Measurements from ENCODE around the gene TRIOBP.

Gene TRIOBP

GRCh38 chr22:37664249-37665101 lies 32.4 kb upstream of the TRIOBP start:
- no peak for DNase-seq

GRCh38 chr22:37665487-37665886 lies 31.4 kb upstream of the TRIOBP start:
- DNase-seq, result no peak

DNA sequence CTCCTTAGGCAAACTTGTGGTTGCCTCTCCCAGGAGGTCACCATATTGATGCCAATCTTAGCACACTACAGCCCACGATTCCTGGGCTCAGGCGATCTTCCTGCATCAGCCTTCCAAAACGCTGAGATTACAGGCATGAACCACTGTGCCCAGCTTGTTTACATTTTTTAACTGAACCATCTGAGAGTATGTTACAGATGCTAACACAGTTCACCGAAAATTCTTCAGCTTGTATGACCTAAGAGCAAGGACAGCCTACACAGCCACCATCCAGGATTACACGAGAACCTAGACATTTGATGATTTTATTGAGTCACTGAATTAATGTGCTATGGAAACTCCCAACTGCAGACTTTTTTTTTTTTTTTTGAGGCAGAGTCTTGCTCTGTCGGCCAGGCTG lies 27.3 kb upstream of the TRIOBP start:
- DNase-seq, result no peak

DNA sequence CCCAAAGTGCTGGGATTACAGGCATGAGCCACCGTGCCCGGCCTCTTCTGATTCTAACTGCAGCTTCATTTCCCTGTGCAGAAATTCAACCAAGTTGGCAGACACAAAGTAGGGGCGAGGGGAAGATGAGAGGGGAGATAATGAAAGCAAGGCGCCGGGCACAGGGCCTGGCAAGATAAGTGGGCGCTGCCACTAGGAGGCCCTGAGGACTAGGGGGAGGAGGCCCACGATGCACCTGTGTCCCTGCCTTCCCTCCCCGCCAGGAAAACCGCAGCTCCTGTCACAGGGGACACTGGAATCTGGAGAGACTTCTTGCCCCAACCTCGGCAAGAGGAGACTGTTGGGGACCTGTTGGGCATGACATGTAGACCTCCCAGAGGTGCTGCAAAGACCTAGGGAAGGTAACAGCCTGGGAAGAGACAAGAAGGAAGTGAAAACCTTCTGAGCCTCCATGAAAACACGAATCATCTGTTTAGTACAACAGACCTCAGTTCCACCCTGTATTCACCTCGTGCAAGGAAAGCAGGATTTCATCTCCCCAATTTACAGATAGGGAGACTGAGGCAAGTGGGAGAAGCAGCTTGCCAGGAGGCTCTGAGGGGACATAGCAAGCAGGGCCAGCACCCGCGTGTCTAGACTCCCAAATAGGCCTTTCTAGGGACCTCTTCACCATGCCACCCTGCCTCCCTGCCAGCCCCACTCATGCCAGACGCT lies 24.5 kb upstream of the TRIOBP start:
- no peak for DNase-seq

- no peak for DNase-seq
Observed at GRCh38 chr22:37672920-37673455, 23.9 kb upstream of the TRIOBP start.

GRCh38 chr22:37674248-37674647 lies 22.6 kb upstream of the TRIOBP start:
- no peak for DNase-seq

DNA sequence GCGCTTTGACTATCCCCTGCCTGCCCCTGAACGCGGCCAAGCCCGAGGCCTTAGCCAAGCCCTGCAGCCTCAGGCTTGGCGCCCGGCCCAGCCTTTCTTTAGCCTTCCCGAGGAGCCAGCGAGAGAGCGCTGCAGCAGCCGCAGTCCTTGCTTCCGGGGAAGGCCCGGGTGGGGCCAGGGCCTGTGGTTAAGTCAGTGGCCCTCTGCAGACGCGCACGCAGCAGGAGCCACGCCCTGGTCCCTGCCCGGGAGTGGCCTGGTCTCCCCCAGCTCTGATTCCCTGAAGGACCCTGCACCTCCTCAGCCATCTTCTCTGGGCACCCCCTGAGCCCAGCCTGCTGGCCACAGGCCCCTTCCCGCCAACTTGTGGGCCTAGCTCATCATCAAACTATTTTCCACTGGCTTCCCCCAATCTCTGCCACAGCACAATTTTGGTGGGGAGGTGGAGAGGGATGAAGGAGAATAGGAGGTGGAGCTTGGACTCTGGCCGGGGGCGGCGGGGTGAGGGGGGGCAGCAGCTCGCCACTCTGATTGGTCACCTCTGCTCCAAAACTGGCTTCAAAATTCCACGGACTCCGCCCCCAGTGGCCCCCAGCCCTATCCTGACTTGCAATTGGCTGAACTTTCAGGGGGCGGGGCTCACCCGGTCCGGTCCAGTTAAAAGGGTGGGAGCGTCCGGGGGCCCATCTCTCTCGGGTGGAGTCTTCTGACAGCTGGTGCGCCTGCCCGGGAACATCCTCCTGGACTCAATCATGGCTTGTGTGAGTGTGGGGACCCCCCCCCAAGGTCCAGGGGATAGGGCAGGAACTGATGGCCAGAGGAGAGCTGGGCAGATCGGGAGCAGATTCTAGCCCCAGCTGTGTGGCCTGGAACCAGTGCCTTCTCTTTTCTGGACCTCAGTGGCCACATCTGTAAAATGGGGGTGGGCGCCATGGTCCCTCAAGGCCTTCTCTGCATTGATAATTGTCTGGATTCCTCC lies 21.6 kb upstream of the TRIOBP start, which contains the start of gene LGALS1:
TSS of gene LGALS1 (plus strand) at position 686 of the 979 bp plus-strand sequence. CDS start at position 753, 67 bp downstream.
- peak; percentile 9 for DNase-seq

DNA sequence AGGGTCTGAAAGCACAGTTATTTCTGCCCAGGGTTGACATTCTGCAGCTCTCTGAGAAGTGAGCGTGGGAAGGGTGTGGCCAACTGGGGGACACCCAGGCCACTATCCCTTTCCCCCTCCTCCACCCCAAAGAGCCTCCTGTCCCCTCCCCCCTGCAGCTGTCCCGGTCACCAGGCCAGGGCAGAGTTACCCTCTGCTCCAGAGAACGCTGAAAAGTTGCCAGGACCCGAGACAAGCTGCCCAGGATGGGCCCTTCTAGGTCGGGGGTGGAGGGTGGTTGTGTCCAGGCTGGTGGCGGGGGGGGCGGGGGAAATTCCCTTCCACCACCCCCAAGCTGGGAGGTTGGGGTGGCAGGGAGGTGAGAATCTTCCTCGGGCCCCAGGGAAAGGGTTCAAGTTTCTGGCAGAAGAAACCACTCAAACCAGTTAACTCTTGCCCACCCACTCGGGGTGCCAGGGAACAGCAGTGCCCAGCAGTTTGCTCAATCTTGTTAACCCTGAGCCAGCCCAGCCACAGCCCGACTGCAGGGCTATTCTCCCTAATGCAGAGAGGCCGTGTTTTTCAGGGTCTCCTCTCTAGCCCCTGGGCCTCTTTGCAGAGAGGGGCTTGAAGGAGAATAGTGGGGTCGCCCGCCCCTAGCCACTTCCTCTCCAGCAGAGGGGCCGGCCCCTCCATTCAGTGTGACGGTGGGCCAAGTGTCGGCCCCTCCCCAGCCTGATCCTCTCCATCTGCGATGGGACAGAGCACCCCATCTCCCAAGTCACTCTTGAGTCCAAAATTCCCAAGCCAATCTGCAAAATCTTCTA lies 20.7 kb upstream of the TRIOBP start:
- no peak for DNase-seq

- DNase-seq, result no peak
Observed at GRCh38 chr22:37676736-37677492, 19.9 kb upstream of the TRIOBP start.

GRCh38 chr22:37677493-37677974 lies 19.3 kb upstream of the TRIOBP start:
- DNase-seq, result no peak

- no peak for DNase-seq
Observed at GRCh38 chr22:37678372-37678771, 18.5 kb upstream of the TRIOBP start.

DNA sequence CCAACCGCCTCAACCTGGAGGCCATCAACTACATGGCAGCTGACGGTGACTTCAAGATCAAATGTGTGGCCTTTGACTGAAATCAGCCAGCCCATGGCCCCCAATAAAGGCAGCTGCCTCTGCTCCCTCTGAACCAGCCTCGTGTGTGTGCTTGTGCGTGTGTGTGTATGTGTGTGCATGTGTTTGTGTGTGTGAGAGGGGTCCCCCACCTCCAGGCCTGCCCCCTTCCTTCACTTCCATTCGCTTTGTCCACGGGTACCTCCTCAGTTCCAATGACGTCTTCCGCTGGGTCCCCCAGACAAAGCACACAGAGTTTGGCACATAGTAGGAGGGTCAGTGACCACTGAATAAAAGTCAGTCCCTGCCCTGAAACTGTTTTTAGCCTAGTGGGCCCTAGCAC lies 17.2 kb upstream of the TRIOBP start:
- no peak for DNase-seq

DNA sequence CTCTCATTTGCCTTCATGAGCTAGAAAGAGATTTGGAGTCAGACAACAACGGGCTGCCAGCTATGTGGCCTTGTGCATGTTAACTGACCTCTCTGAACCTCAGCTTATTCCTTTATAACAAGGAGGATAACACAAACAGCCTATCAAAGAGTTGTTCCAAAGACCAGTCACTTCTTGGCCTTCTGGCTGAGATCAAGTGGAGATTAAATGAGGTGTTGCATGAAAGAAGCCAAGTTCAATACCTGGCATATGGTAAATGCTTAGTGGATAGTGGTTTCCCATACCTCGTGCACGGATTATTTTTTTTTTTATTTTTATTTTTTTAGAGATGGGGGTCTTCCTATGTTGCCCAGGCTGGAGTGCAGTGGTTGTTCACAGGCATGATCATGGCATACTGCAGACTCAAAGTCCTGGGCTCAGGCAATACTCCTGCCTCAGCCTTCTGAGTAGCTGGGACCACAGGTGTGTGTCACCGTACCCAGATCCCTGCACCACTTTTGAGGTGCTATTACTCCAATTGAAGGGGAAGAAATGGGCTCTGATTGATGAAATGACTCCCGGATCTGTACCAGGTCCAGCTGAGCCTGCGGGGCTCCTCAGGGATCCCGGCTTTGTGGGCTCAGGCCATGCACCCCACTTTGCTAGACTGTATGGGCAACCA lies 16.5 kb upstream of the TRIOBP start:
- DNase-seq, result no peak

- no peak for DNase-seq
Observed at GRCh38 chr22:37681001-37681424, 15.8 kb upstream of the TRIOBP start.

GRCh38 chr22:37681556-37682049 lies 15.2 kb upstream of the TRIOBP start:
- peak; percentile 6 for DNase-seq

DNA sequence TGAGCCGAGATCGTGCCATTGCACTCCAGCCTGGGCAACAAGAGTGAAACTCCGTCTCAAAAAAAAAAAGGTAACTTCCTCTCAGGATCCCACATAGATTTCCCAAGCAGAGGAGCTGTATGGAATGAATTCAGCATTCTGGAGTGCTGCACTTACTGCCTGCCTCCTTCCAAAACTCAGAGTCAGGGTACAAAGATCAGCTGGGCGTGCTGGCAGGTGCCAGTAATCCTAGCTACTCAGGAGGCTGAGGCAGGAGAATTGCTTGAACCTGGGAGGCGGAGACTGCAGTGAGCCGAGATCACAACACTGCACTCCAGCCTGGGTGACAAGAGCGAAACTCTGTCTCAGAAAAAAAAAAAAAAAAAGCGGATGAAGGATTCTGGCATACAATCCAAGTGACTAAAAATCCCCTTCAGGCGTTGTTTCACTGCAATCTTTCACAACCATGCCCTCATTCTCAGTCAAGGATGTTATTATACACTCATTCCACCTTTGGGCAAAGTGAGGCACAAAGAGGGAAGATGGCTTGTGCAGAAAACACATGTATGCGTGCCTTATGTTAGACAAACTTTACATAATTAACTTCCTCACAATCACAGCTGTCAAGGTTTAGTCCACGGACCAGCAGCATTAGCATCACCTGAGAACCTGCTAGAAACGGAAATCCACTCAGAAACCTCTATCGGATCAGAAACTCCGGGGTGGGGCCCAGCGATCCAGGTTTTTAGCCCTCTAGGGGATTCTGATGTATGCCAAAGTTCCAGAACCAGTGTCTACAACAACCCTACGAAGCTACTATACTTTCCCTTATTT lies 11.8 kb upstream of the TRIOBP start:
- DNase-seq, result no peak

- peak; percentile 77 for DNase-seq
Observed at GRCh38 chr22:37686002-37686982, 10.6 kb upstream of the TRIOBP start, which contains the start of gene NOL12. Gene NOL12 (plus strand): TSS chr22:37686343. CDS start chr22:37686393, 50 bp downstream.

DNA sequence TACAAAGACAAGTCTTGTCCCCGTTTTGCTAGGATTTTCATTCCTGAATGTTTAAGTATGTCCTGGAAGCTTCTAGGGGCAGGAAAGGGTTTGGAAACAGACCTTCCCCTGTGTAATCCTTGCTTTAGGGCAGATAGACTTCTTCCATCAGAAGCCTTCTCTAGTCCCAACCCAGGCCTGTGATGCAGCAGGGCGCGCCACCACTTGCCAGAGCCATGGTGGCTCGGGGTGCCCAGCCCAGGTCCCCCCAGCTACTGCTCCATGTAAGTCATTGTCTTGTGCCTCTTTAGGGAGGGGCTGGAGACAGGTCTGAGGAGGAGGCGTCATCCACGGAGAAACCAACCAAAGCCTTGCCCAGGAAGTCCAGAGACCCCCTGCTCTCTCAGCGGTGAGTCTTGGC lies 6.4 kb upstream of the TRIOBP start:
- no peak for DNase-seq
